BLaER1 treated with 17β-estradiol and CSF1 and Interleukin-3, amounts not matched to agents 10 nM and 100 nM (cell line): ENCODE data around the gene HDAC5.

Experiments
- H3K27ac ChIP-seq, 11 experiments: shearing (Covaris generic); formaldehyde crosslinking; 2 replicates each; pipeline ENCODE4 v1.8.1; 2022
- H3K27me3 ChIP-seq, 11 experiments: shearing (Covaris generic); formaldehyde crosslinking; 2 replicates each; pipeline ENCODE4 v1.8.1; 2022
- H3K36me3 ChIP-seq, 11 experiments: shearing (Covaris generic); formaldehyde crosslinking; 2 replicates each; pipeline ENCODE4 v1.8.1; 2022
- H3K4me1 ChIP-seq, 10 experiments: shearing (Covaris generic); formaldehyde crosslinking; 2 replicates each; pipeline ENCODE4 v1.8.1; 2022
- H3K4me2 ChIP-seq, 11 experiments: shearing (Covaris generic); formaldehyde crosslinking; 2 replicates each; pipeline ENCODE4 v1.8.1; 2022
- H3K4me3 ChIP-seq, 10 experiments: shearing (Covaris generic); formaldehyde crosslinking; 2 replicates each; pipeline ENCODE4 v1.8.1; 2022
- H3K9ac ChIP-seq, 11 experiments: shearing (Covaris generic); formaldehyde crosslinking; 2 replicates each; pipeline ENCODE4 v1.8.1; 2022
- H3K9me3 ChIP-seq, 11 experiments: shearing (Covaris generic); formaldehyde crosslinking; replicated peaks in 1 of 11; 2 replicates each; pipeline ENCODE4 v1.8.1; 2022
- H4K20me1 ChIP-seq, 11 experiments: shearing (Covaris generic); formaldehyde crosslinking; 2 replicates each; pipeline ENCODE4 v1.8.1; 2022
- Cebpa-rat ChIP-seq, 11 experiments: shearing (Covaris generic); IDR thresholded peaks; 2 replicates each; pipeline ENCODE4 v1.8.1; 2022

Gene HDAC5

DNA sequence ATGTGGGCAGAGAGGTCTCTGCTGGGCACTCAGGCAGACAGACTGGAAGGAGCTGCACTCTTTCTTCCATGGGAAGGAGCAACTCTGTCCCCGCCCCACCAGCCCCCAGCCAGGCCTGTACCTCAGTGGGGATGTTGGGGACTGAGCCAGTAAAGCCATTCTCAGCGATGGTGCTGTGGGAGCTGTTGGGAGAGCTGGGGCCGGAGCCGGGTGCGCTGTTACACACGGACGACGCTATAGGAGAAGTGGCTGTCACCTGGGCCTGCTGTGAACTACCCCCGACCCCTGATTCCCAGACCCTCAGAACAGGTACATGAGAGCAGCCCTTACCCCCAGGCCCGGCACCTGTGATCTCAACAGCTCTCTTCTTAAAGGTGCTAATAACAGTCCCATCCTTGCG is 31.4 kb downstream of the HDAC5 start:
- H3K9ac ChIP-seq: no peak overlapping the region
- H3K36me3 ChIP-seq: peaks cover 34 to 67% (median 50%) of the 10 kb centered on the region in 11 experiments
- peak overlapping the region in 3 of 11 experiments; percentile 13 to 34 (median 26); a peak in 2 of 22 replicates for H3K27ac ChIP-seq
- H3K9me3 ChIP-seq: no peaks in the 10 kb centered on the region
- H4K20me1 ChIP-seq: peaks cover 0 to 10% (median 4%) of the 10 kb centered on the region in 11 experiments; a peak in 9 of 22 replicates
- H3K27me3 ChIP-seq: no peaks in the 10 kb centered on the region
- H3K4me3 ChIP-seq: no peak overlapping the region
- H3K4me1 ChIP-seq: peaks cover 55 to 69% (median 63%) of the 10 kb centered on the region in 10 experiments
- no peak for TF ChIP-seq Cebpa-rat (IDR thresholded peaks at IDR 0.05)
- no peak overlapping the region for H3K4me2 ChIP-seq

DNA sequence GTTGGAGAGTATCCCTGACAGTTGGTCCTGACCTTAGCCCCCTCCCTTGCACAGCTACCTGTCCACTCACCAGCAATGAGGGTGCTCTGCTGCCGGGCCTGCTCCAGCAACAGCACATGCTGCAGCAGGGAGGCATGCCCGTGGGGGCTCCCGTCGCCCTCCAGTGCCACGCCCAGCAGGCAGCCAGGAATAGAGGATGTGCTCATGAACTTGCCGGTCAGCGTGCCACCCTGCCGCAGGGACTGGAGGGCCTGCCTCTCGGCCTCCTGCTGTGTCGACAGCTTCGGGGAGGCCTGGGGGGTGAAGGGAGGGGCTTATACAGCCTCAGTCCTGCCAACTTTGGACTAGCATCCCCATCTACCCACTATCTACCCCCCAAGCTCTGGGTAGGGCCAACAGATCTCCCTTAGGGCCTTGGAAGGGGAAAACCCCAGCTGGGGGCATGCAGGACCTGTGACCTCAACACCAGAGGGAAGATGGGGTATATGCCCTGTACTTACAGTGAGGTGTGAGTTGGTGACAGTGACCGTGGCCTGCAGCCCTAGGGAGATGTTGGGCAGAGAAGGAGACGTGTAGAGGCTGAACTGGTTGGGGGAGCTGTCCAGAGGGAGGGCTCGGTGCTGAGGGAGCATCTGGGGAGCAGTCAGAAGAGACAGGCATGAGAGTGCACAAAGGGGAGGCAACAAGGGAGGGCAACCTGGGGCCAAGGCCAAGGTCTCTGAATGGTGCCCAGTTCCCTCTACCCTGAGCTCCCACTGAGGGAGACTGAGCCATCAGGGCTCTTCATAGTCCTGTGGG is 32.0 kb downstream of the HDAC5 start:
- no peak overlapping the region; a peak in 1 of 22 replicates for H3K4me2 ChIP-seq
- H4K20me1 ChIP-seq: peaks cover 0 to 11% (median 5%) of the 10 kb centered on the region in 11 experiments; a peak in 11 of 22 replicates
- no peak overlapping the region for H3K4me3 ChIP-seq
- H3K9me3 ChIP-seq: no peaks in the 10 kb centered on the region
- no peaks in the 10 kb centered on the region for H3K27me3 ChIP-seq
- H3K27ac ChIP-seq: peak overlapping the region in 1 of 11 experiments; percentile 34; a peak in 1 of 22 replicates
- H3K36me3 ChIP-seq: peaks cover 34 to 69% (median 52%) of the 10 kb centered on the region in 11 experiments
- H3K9ac ChIP-seq: no peak overlapping the region
- H3K4me1 ChIP-seq: peaks cover 55 to 69% (median 61%) of the 10 kb centered on the region in 10 experiments
- no peak for TF ChIP-seq Cebpa-rat (IDR thresholded peaks at IDR 0.05)

DNA sequence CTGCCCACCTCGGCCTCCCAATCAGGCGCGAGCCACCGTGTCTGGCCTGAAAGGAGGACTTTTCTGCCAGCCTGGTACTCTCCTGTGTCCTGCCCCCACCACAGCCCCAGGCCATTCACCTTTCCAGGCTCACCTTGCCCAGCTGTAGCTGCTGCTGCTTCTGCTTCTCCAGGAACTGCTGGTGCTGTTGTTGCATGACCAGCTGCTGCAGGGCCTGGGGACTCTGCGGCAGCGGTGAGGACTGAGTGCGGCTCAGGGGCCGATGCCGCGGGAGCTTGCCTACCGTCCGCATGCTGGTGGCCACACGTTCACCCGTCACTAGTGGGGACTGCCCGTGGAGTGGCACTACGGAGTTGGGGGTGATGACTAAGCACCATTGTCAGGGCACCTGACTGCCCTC is 35.2 kb downstream of the HDAC5 start:
- peaks cover 50 to 92% (median 80%) of the 10 kb centered on the region in 11 experiments for H3K36me3 ChIP-seq
- H4K20me1 ChIP-seq: peaks cover 0 to 13% (median 4%) of the 10 kb centered on the region in 11 experiments; a peak in 11 of 22 replicates
- peak overlapping the region in 2 of 11 experiments; percentile 25 to 74; a peak in 3 of 22 replicates for H3K27ac ChIP-seq
- H3K4me3 ChIP-seq: no peak overlapping the region
- H3K4me2 ChIP-seq: peak overlapping the region in 10 of 11 experiments; percentile 47 to 90 (median 82); a peak in 16 of 22 replicates
- peak overlapping the region in 3 of 11 experiments; percentile 8 to 68 (median 46); a peak in 1 of 22 replicates for H3K9ac ChIP-seq
- H3K27me3 ChIP-seq: no peaks in the 10 kb centered on the region
- TF ChIP-seq Cebpa-rat (IDR thresholded peaks at IDR 0.05): no peak
- no peaks in the 10 kb centered on the region for H3K9me3 ChIP-seq
- H3K4me1 ChIP-seq: peaks cover 31 to 58% (median 36%) of the 10 kb centered on the region in 10 experiments

DNA sequence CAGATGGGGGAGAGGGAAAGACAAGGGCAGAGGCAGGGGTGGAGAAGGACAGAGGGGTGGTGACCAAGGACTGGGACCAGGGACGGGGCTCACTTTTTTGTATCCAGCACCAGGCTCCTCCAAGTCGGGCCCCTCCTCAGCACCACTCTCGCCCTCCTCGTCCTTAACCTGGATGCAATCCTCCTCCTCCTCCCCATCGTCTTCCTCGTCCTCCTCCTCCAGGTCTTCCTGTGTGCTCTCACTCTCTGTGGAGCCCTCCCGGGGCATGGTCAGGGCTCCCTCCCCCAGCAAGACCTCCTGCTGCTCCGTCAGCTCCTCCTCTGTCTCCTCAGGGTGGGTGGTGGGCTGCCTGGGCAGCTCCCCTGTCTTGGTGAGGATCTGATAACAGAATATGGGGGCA is 36.1 kb downstream of the HDAC5 start:
- Histone ChIP-seq H3K9ac (peak overlapping the region; percentile 46 to 69 (median 63); a peak in 19 of 22 replicates), H3K36me3 (peaks cover 56 to 94% (median 86%) of the 10 kb centered on the region in 11 experiments), H3K4me3 (no peak overlapping the region; a peak in 1 of 20 replicates), H4K20me1 (peaks cover 0 to 13% (median 4%) of the 10 kb centered on the region in 11 experiments; a peak in 9 of 22 replicates), H3K9me3 (no peaks in the 10 kb centered on the region), H3K27me3 (no peaks in the 10 kb centered on the region), H3K4me2 (peak overlapping the region; percentile 47 to 90 (median 82)), H3K27ac (peak overlapping the region in 10 of 11 experiments; percentile 40 to 74 (median 58); a peak in 18 of 22 replicates), H3K4me1 (peaks cover 25 to 59% (median 29%) of the 10 kb centered on the region in 10 experiments)
- no peak for TF ChIP-seq Cebpa-rat (IDR thresholded peaks at IDR 0.05)

DNA sequence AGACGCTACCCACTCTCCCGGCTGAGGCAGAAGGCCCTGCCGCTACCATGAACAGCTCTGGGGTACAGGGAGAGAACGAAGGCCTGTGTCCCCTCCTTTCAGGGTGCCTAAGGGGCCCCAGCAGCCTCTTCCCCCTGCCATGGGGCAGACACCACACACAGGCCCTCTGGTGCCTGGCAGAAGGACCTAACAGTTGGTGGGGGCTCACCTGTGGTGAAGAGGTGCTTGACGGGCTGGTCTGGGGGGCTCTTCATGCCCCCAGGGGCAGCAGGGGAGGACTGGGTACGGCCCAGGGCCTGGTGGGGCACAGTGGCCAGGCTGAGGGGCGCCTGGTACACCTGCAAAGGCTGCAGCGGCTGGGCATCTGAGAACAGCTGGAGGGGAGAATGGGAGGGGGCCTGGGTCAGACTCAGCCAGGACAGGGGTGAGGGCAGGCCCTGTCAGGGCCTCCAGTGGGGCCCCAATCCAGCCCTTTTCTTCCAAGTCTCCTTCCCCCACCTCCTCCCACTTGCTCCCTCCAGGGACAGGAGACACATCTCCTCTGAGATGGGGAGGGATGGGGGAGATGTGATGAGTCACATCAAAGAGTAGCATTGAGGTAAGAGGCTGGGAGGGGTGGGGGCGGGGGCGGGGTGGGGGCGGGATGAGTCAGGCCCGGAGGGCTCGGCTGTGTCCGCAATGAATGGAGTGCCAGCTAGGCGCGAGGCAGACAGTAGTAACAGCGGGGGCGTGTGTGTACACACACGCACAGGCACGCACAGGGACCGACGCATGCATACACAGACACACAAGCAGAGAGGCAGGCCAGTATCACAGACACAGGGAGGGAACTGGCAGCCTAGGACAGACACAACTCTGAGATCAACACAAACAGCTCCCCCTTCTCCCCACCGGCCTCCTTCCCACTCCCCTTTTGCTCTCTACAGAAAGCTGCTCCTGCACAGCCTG is 36.8 kb downstream of the HDAC5 start:
- H3K27me3 ChIP-seq: no peaks in the 10 kb centered on the region
- H3K4me3 ChIP-seq: no peak overlapping the region
- peak overlapping the region; percentile 46 to 69 (median 63); a peak in 20 of 22 replicates for H3K9ac ChIP-seq
- H3K9me3 ChIP-seq: no peaks in the 10 kb centered on the region
- TF ChIP-seq Cebpa-rat (IDR thresholded peaks at IDR 0.05): no peak
- peaks cover 56 to 94% (median 86%) of the 10 kb centered on the region in 11 experiments for H3K36me3 ChIP-seq
- H3K4me2 ChIP-seq: peak overlapping the region; percentile 47 to 90 (median 82)
- peak overlapping the region in 10 of 11 experiments; percentile 40 to 80 (median 68); a peak in 20 of 22 replicates for H3K27ac ChIP-seq
- peaks cover 0 to 13% (median 4%) of the 10 kb centered on the region in 11 experiments; a peak in 10 of 22 replicates for H4K20me1 ChIP-seq
- peaks cover 25 to 66% (median 29%) of the 10 kb centered on the region in 10 experiments for H3K4me1 ChIP-seq

DNA sequence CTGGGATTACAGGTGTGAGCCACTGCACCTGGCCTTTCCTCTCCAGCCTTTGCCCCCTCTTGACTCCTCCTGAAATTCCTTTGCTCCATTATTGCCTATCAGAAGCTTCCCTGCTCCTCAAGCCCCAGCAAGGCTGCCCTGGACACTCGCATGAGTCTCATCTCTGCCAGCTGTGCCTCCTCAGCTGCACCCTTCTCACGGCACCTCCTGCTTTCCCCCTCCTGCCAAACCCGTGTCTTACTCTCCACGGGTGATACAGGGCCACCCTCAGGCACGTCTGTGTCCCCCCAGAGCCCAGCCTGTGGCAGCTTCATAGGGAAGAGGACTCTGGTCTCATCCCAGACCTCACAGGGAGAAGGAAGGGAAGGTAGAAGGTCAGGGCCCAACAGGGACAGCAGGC is 37.5 kb downstream of the HDAC5 start:
- Histone ChIP-seq H3K4me2 (peak overlapping the region in 10 of 11 experiments; percentile 35 to 83 (median 76); a peak in 15 of 22 replicates), H3K4me1 (peaks cover 26 to 63% (median 28%) of the 10 kb centered on the region in 10 experiments), H3K27me3 (no peaks in the 10 kb centered on the region), H3K27ac (peak overlapping the region in 10 of 11 experiments; percentile 13 to 80 (median 68); a peak in 20 of 22 replicates), H3K9me3 (no peaks in the 10 kb centered on the region), H3K36me3 (peaks cover 54 to 93% (median 86%) of the 10 kb centered on the region in 11 experiments), H4K20me1 (peaks cover 0 to 13% (median 4%) of the 10 kb centered on the region in 11 experiments; a peak in 9 of 22 replicates), H3K9ac (peak overlapping the region; percentile 27 to 66 (median 56); a peak in 17 of 22 replicates), H3K4me3 (no peak overlapping the region)
- no peak for TF ChIP-seq Cebpa-rat (IDR thresholded peaks at IDR 0.05)

GRCh38 chr17:44084921-44085320 is 38.5 kb downstream of the HDAC5 start:
- Histone ChIP-seq H4K20me1 (peaks cover 0 to 22% (median 8%) of the 10 kb centered on the region in 11 experiments; a peak in 10 of 22 replicates), H3K9ac (peak overlapping the region in 4 of 11 experiments; percentile 26 to 35 (median 30); a peak in 2 of 22 replicates), H3K4me1 (peaks cover 35 to 73% (median 38%) of the 10 kb centered on the region in 10 experiments), H3K36me3 (peaks cover 60 to 93% (median 84%) of the 10 kb centered on the region in 11 experiments), H3K4me3 (no peak overlapping the region), H3K4me2 (no peak overlapping the region), H3K9me3 (no peaks in the 10 kb centered on the region), H3K27ac (peak overlapping the region in 5 of 11 experiments; percentile 11 to 31 (median 27); a peak in 5 of 22 replicates), H3K27me3 (no peaks in the 10 kb centered on the region)
- no peak for TF ChIP-seq Cebpa-rat (IDR thresholded peaks at IDR 0.05)

DNA sequence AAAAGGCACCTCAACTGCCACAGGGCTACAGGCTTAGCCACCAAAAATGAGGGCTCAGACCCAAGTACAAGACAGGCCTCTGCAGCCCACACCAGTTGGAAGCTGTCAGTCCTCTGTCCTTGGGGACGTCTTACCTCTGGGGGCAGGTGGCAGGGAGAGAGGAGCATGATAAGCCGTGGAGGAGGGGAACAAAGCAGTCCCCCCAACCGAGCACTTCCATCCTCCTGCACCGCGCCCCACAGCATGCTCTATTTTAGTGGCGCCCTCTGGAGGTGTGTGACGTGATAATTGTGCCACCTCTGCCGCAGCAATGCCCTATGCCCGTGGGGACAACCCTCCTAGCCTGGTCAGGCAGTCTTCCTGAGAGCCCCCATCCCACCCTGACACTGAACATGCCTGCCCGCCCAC is 39.3 kb downstream of the HDAC5 start:
- Histone ChIP-seq H3K4me2 (no peak overlapping the region), H3K4me1 (peaks cover 37 to 80% (median 45%) of the 10 kb centered on the region in 10 experiments), H3K9ac (0 out of 22 replicates have a peak overlapping the region, but pooled peaks of 1 of the 11 experiments have one; percentile 28), H3K36me3 (peaks cover 58 to 93% (median 79%) of the 10 kb centered on the region in 11 experiments), H3K27me3 (no peaks in the 10 kb centered on the region), H3K9me3 (no peaks in the 10 kb centered on the region), H4K20me1 (peaks cover 0 to 22% (median 9%) of the 10 kb centered on the region in 11 experiments; a peak in 10 of 22 replicates), H3K27ac (no peak overlapping the region), H3K4me3 (no peak overlapping the region)
- no peak for TF ChIP-seq Cebpa-rat (IDR thresholded peaks at IDR 0.05)
